ENCODE results near the gene OCSTAMP.
A peak's percentile ranks its signal among the peaks of the same experiment; 100 is the strongest.

The OCSTAMP gene

GRCh38 chr20:46572790-46573189 lies 22.3 kb upstream of the OCSTAMP start:
- DNase-seq: no peak

- DNase-seq: no peak
Observed at GRCh38 chr20:46572153-46572552, 21.7 kb upstream of the OCSTAMP start.

GRCh38 chr20:46571418-46571817 lies 21.0 kb upstream of the OCSTAMP start:
- no peak for DNase-seq

GRCh38 chr20:46570956-46571355 lies 20.5 kb upstream of the OCSTAMP start:
- DNase-seq: no peak

GRCh38 chr20:46569961-46570360 lies 19.5 kb upstream of the OCSTAMP start:
- DNase-seq: no peak

- peak; percentile 61 for DNase-seq
Observed at GRCh38 chr20:46568570-46569129, 18.2 kb upstream of the OCSTAMP start.

GRCh38 chr20:46566125-46566524 lies 15.7 kb upstream of the OCSTAMP start:
- no peak for DNase-seq

- no peak for DNase-seq
Observed at GRCh38 chr20:46564241-46564957, 13.9 kb upstream of the OCSTAMP start.

GRCh38 chr20:46563860-46564221 lies 13.4 kb upstream of the OCSTAMP start:
- no peak for DNase-seq

- DNase-seq: no peak
Observed at GRCh38 chr20:46563170-46563859, 12.9 kb upstream of the OCSTAMP start.

GRCh38 chr20:46562373-46563169 lies 12.1 kb upstream of the OCSTAMP start:
- DNase-seq: peak; percentile 55

GRCh38 chr20:46562009-46562372 lies 11.5 kb upstream of the OCSTAMP start:
- DNase-seq: no peak

GRCh38 chr20:46559685-46560440 lies 9.4 kb upstream of the OCSTAMP start:
- no peak for DNase-seq

- no peak for DNase-seq
Observed at GRCh38 chr20:46559001-46559400, 8.5 kb upstream of the OCSTAMP start.

- no peak for DNase-seq
Observed at GRCh38 chr20:46558511-46558959, 8.1 kb upstream of the OCSTAMP start.

GRCh38 chr20:46557231-46557956 lies 6.9 kb upstream of the OCSTAMP start:
- no peak for DNase-seq

GRCh38 chr20:46555370-46555956 lies 5.0 kb upstream of the OCSTAMP start:
- no peak for DNase-seq

- no peak for DNase-seq
Observed at GRCh38 chr20:46554828-46555227, 4.4 kb upstream of the OCSTAMP start.

GRCh38 chr20:46553926-46554325 lies 3.5 kb upstream of the OCSTAMP start:
- DNase-seq: no peak

- DNase-seq: no peak
Observed at GRCh38 chr20:46552460-46553420, 2.3 kb upstream of the OCSTAMP start.
